NCI-H526 treated with DMSO at 0.1 percent for 48 hours (cell line): Measurements from ENCODE around the gene LRRC32.

Experiments used
- DNase-seq: peaks from one replicate; lab custom pipeline; 2025; lab: John Stamatoyannopoulos, UW

Gene LRRC32

DNA sequence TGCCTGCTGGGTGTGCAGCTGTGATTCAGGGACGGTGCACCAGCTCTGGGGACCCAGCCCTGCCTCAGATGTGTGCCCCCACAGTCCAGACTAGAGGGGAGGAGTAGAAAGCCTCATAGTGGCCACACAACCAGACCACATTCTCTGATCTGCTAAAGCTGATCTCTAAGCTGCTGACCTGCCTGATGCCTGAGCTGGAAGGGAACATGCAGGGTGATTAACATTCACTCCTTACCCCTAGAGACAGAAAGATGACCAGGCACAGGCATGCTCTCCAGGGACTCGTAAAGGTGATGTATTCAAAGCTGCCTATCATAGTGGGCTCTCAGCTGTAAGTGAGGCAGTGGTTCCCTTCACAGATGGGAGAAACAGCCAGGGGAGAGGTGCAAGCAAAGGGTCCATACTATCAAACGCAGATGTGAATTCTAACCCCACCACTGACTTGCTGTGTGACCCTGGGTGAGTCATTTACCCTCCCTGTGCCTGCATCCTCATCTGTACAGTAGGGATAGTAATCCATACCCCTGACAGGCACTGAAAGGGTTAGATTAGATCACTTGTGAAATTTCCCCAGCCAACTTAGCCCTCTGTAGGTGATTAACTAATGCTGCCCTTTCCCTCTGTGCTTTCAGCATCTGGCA is 29.0 kb upstream of the LRRC32 start:
- peak; percentile 59 for DNase-seq

DNA sequence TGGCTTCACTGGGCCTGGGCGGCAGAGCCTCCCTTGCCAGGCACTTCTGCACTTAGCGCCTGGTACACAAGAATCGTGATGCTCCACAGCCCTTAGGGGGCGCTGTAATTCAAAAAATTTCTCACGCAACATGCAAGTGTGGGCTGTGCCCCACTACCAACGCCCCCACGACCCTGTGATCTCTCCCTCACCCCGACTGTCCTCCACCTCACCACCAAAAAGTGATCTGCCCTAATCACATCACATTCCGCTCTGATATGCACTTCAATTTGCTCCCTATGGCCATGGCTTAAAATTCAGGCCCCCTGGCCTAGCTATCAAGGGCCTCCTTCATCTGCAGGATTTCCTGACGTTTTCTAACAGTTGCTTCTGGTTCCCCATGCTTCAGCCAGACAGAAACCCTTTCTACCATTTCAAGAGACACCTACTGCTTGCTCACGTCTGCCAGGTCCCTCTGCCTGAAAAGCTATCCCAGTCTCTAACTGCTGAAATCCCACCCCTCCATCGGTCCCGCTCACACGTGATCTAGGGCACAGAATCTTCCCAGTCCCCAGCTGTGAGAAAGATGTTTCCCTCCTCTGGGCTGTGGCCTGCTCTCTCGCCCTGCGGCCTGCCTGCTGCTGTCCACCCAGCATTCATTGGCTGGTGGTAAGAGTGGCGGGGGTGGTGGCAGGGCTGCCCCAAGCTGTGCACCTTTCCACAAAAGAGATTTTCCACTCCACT is 27.9 kb upstream of the LRRC32 start:
- no peak for DNase-seq

DNA sequence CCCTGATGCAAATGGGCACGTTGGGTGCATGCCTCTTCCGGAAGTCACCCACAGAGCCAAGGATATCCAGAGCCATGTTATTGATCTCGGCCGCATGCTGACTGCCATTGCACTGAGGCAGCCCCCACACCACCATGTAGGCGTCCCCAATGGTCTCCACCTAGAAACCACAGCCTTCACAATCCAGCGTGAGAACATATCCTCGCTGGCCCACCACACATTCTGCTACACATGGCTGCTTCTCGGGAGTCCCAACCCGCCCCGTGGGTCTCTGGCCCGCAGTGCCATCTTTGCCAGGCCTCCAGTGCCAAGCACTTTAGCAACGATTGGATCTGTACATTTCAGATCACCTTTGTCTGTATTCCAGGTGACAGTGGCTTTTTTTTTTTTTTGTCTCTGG is 26.2 kb upstream of the LRRC32 start:
- no peak for DNase-seq

DNA sequence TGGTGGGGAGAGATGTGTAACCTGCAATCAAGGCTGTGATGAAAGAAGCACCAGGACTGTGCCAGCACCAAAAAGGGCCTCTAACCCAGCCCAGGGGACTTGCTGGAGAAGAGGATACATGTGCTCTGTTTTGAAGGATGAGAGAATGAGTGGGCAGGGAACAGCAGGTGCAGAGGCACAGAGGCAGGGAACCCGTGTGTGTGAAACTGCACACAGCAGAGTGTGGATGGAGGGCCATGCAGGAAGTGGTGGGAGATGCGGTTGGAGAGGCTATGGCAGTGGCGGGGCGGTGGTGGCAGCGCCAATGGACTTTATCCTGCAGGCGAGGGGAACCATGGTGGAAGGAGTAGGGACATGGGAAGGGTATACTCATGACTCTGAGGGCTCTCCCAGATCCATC is 25.2 kb upstream of the LRRC32 start:
- no peak for DNase-seq

DNA sequence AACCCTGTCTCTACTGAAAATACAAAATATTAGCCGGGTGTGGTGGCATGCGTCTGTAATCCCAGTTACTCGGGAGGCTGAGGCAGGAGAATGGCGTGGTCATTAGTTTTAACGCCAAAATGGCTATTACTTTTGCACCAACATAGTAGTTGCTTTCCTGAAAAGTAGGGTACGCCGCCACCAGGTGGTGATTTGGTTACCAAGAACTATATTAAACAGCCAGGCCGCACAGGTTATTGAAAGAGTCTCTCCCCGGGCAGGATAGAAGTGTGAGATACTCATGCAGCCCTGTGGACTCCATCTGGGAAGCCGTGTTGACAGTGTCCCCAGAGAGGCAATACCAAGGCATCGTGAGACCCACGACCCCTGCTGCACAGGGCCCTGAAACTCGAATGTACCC is 24.6 kb upstream of the LRRC32 start:
- no peak for DNase-seq

DNA sequence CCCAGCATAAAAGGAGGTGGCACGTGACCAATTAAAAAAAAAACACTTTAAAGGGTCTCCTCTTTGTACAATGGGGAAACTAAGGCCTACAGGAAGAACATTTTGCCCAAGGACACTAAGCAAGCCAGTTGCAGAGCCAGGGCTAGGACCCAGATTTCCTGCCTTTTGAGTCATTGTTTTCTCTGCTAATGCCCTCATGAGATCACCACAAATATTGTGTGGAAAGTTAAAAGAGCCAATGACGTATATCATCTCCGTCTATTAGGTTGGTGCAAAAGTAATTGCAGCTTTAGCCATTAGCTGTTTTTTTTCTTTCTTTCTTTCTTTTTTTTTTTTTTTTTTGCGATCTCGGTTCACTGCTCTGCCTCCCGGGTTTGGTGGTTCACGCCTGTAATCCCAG is 24.1 kb upstream of the LRRC32 start:
- DNase-seq = no peak

DNA sequence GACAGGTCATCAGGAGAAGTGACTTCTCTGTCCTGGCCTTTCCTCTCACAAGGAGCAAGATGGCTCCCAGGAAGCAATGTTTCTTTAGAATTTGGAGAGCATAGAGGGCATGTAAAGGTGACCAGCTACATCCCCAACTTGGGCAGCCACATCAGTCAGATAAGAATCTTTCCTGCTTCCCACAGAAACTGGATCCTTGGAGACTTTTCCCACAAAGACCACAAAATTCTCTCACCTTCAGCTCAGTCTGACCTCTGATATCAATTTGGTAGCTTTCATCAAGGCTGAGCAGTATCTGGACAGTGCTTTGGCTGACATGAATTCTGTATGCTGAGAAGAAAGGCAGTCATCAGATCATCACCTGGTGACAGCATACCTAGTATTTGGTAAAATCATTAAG is 23.3 kb upstream of the LRRC32 start:
- DNase-seq = no peak

DNA sequence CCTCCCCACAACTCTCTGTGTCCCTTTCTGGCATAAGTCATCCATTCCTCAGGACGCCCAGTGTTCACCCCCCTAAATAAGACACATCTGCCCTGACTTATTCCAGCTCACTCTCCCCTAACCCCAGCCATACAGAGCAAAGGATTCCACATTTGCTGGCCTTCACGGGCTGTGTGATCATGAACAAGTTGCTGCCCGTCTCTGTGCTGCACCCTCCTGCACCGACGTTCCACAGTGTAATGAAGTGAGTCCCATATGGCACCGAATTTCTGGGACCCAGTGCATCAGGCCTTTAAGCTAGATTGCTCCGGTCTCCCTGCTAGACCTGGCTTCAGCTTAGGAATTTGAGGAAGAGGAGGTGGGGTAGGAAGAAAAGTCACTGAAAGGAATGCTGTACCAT is 22.4 kb upstream of the LRRC32 start:
- DNase-seq = no peak

DNA sequence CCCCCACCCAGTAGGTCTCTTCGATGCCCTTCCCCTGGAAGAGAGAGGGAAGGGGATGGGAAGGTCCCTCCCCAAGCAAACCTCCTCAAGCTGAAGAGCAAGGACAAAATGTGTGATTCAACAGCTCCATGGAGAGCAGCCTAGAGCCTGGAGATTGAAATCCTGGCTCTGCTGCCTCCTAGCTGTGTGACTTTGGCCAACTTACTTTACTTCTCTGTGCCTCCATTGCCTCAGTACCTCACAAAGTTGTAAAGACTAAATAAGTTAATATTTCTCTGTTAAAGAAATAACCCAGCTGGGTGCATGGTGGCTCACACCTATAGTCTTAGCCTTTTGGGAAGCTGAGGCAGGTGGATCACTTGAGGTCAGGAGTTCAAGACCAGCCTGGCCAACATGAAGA is 21.1 kb upstream of the LRRC32 start:
- DNase-seq = no peak

DNA sequence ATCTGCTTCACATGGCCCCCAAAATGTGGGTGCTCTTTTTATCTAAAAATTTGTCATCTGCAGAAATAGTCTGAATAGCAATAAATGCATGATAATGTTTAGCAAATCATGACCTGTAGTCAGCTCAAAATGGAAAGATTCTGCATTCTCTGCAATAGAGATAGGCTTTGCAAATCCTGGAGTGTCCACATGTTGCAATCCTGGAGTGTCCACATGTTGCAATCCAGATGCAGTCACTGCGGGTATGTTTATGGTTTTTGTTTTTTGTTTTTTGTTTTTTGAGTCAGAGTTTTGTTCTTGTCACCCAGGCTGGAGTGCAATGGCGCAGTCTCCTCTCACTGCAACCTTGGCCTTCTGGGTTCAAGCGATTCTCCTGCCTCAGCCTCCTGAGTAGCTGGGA is 20.2 kb upstream of the LRRC32 start:
- DNase-seq = no peak

DNA sequence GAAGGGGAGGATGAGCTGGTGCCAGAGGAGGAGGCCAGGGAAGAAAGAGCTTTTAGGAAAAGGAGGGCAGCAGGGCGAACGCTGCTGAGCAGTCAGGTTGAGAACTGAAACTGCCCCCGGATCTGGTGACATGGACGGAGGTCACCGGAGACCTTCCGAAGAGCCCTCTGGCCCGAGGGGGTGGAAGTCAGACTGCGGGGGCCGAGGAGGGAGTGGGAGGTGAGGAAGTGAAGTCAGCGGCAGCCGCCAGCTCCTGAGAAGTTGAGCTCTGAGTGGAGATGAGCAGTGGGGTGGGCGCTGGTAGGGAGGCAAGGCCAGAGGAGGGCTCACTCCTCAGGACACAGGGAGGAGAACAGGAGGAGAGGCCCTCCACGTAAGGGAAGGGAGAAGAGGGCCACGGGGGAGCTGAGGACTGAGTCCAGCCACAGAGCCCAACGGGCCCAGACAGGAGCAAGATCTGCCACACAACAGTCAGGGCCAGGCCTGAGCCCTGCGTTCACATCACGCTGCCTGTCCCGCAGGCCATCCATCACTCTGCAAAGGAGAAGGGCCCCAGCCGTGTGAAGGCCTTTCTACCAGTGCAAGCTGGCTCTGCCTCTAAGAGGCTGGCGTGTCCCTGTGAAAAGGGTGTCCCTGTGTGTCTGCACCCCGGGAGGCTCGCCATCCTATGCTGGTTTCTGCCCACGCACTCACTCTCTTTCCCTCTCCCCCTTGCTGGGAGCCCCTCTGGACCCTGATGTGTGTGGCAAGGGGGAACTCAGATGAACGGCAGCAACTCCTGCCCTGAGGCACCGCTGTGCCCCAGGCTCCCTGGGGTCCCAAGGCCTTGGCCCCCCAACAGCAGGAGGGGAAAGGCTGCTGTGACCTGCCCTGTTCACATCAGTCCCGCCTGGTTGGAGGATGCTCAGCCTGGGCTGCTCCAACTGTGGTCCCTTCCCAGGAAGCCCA is 19.0 kb upstream of the LRRC32 start:
- DNase-seq = no peak

DNA sequence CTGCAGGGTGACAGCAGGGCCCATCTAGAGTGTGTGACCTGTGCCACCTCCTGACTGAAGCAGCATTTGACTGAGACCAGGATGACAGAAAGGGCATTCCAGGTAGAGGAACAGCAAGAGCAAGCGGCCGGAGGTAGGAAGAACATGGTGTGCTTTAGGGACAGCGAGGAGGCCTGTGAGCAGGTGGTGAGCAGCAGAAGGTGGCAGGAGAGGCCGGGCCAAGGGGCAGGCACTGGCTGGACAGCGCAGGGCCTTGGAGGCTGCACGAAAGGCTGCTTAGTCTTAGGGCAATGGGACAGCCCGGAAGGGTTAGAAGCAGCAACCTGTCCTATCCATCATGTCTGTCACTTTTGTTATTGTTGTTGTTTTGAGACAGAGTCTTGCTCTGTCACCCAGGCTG is 17.6 kb upstream of the LRRC32 start:
- DNase-seq = no peak

DNA sequence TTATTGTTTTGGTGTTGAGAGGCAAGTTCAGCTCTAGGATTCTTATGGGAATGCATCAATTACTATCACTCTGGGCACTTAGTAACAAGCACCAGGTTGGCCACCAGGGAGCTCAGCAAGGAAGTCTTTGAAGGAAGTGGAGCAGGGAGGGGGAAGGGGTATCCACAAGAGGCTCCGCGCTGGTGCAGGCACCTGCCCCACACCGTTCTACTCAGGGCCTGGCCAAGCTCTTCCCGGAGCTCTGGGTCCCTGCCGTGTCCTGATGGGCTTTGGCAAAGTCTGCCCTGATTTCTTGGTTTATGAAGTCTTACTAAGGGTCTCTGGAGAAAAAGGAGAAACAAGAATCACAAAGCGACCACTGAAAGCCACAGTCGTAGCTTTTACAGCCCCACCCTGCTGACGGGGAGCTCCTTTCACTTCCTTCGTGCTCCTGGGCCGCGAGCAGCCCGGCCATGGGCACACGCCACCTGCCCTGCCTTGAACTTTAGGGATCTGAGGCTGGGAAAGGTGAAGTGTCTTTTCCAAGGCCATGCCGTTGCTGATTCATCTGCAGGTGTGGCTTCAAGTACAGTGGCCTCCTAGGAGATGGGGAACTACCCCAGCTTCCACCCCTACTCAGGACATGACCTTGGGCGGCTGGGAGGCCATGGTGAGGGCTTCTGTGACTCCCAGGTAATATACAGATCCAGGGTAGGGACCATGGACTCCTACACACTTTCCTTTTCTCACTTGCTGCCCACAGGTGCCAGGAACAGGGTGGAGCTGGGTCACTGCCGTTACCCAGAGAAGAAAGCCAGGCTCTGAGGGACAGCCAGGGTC is 15.9 kb upstream of the LRRC32 start:
- no peak for DNase-seq

DNA sequence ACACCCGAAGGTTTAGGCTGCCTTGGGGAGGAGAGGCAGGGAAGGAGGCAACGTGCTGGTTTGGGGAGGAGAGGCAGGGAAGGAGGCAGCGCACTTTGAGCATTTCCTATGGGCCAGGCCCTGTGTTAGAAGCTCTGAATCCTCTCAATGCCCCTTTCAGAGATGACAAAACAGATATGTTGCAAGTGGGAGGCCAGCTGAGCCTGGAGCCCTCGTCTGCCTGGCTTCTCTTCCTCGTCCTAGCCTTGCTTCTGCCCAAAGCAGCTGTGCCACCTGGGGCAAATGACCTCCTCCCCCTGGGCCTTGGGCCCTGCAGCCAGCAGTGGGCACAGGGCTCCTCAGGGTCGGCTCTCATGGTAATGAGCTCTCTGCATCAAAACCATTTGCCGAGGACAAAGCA is 15.3 kb upstream of the LRRC32 start:
- no peak for DNase-seq

DNA sequence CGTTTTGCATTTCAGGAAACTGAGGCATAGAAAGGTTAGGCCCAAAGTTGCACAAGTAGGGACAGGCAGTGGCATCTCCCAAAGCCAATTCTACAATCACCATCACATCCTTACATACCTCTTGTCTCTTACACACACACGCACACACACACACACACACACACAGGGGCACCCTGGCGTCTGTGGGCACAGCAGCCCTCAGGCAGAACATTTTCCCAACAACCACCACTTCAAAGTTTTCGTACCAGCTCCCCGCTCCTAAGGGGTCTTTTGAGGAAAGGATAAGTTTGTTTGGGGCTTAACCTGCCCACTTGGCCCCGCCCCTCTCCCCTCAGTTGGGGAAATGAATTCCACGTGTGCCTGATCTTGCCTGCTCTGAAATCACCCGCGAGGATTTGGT is 14.7 kb upstream of the LRRC32 start:
- DNase-seq = no peak

DNA sequence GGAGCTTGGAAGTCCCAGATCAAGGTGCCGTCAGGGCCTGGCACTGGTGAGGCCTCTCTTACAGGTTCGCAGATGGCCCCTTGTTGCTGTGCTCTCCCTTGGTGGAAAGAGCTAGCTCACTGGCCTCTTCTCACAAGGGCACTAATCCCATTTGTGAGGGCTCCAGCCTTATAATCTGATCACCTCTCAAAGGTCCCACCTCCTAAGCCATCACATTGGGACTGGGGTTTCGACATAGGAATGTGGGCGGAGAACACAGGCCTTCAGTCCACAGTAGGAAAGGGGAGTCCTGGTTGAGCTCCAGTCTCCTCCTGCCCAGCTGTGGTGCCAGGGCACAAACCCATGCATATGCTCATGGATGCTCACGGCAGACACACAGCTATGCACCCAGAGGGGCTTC is 14.0 kb upstream of the LRRC32 start:
- DNase-seq = no peak

DNA sequence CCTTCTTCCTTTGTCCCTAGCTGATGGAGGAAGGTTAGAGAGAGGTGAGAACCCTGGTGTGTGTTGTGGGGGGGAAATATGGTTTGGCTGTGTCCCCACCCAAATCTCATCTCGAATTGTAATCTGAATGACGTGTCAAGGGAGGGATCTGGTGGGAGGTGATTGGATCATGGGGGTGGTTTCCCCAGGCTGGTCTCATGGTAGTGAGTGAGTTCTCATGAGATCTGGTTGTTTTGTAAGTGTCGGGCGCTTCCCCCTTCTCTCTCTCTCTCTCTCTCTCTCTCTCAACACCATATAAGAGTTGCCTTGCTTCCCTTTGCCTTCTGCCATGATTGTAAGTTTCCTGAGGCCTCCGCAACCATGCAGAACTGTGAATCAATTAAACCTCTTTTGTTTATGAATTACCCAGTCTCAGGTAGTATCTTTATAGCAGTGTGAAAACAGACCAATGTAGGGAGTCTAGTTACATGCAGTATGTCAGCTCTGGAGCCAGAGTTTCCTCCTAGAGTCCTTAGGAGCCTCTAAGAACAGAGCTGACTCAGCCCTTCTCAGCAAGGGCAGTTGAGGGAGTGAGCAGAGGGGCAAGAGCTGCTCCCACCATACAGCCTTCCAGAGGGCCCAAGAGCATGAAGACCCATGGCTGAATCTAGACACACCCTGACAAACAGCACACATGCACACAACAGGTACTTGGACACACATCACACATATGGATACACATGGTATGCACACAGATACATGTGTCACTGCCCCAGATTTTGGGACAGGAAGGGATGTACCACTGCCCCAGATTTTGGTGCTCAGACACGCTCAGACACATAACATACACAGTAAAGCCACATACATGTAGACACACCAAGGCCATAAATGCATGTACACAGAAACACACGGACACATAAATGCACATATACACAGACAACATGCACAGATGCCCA is 12.9 kb upstream of the LRRC32 start:
- no peak for DNase-seq

DNA sequence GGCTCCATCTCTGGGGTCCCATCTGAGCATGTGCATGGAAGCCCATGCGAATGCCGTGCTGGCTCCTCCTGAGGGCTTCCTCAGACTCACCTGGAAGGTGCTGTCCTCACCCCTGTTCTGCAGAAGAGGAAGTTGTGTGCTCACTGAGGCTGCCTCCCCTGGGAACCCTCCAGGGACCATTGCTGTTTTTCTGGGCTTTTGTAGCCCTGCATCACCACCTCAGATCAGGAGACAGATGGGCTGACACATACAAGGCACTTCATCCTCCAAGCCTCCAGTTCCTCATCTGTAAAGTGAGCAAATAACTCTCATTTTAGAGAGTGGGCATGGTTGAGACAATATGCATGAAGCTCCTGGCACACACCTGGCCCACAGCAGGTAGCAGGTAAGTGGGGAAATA is 12.1 kb upstream of the LRRC32 start:
- no peak for DNase-seq

DNA sequence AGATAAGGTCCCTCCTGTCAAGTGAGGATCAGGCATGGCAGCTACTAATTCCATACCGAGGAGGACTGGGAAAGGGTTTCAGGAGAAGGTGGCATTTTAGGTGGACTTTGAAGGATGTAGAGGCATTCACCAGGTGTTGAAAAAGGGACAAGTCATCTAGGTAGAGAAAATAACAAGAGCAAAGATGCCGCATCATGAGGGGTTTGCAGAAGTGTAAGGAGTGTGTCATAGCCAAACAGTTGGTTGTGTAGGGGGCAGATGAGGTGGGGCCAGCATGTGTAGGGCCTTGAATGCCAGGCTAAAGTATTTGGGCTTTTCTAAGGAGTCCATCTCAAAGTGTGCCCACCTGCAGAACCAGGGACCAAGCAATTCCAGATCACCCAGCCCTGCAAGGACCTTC is 11.6 kb upstream of the LRRC32 start:
- DNase-seq = no peak

DNA sequence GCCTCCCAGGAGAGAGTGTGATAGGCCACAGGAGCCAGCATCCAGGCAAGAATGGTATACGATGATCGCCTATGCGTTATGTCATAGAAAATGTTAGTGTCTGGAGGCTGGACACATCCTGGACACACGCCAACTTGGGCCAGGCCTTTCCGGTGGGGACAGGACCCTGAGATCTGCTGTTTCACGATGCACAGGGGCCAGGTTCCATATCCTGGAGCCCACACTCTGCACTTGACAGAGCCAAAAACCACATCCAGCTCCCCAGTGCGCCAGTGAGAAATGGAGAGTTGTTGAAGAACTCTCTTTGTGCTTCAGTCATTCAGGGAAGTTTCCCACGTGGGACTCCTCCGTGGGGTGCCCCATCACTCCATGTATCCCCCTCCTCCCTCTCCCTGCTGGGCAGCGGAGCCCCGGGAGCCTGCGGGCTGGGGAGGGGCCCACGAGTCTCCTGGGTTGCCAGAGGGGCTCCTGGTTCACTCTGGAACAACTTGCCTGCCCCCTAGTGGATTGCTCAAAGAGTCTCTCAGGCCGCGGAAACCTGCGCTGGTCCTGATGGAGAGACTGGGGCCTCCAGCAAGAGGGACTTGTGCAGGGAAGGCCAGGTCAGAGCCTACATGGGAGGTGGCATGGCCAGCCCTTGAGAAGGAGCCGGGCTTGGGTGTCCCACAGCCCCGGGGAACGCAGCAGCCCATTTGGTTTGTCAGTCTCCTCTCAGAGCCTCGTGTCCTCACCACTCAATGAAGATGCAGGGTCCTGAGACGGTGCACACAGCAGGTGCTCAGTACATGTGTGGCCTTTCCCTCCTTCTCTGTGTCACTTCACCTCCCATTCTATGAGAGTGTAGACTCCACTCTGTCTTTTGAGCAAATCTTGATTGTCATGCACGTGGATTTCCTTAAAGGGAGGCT is 10.2 kb upstream of the LRRC32 start:
- DNase-seq = peak; percentile 56
